ENCODE results near the gene LYPD6B. TPM values are rescaled to one million over a fixed set of nuclear protein-coding genes. Genes with fewer than 3 reads are reported as not detected.

The LYPD6B gene
- total RNA-seq, 1 donor from 2014 or later: 1.2 TPM

DNA sequence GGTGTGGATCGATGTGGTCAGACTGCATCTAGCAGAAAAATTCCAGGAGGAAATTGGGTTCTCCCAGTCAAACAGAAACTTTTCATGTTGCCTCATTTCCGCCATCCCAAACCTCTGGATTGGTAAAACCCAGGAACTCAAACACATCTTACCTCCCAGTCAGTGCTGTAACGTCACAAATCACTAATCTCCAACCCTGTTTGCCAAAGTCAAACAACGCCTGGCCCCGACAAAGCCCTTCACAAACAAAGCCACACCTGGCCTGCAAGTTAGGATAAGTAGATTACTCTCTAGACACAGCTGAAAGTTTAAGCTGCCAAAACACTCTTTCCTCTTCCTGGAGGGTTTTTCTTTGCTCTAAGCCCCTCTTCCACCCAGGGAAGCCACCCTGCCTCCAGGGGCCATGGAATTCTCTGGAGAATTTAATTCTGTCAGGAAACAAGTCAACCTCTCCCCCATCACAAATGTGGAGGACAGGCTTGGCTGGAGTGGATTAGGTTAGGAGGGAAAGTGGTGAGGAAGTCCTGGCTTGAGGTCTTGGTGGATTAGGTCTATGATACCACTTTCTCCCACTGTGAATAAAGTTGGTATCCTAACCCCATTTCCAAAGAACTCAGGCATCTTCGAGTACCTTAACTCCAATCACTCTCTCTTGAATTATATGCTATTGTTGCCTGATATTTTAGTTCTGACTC is 86.7 kb downstream of the LYPD6B start:
- Mint-ChIP-seq H3K27ac (ENCODE audit: unreplicated experiment) (no peak overlapping the region), H3K36me3 (ENCODE audit: low read depth) (no peaks in the 10 kb centered on the region), H3K9me3 (ENCODE audit: low read depth) (no peaks in the 10 kb centered on the region), H3K27me3 (ENCODE audit: low read depth) (no peaks in the 10 kb centered on the region), H3K4me1 (ENCODE audit: low read depth) (no peaks in the 10 kb centered on the region), H3K4me3 (ENCODE audit: unreplicated experiment) (no peak overlapping the region)
- TF ChIP-seq CTCF (IDR thresholded peaks at IDR 0.05): no peak
- DNase-seq (ENCODE audit: low spot score): no peak

- peaks cover 2% of the 10 kb centered on the region for H3K4me1 Mint-ChIP-seq (ENCODE audit: low read depth)
- H3K27ac Mint-ChIP-seq (ENCODE audit: unreplicated experiment): no peak overlapping the region
- no peak overlapping the region for H3K4me3 Mint-ChIP-seq (ENCODE audit: unreplicated experiment)
- H3K9me3 Mint-ChIP-seq (ENCODE audit: low read depth): no peaks in the 10 kb centered on the region
- DNase-seq (ENCODE audit: low spot score): no peak
- no peaks in the 10 kb centered on the region for H3K36me3 Mint-ChIP-seq (ENCODE audit: low read depth)
- H3K27me3 Mint-ChIP-seq (ENCODE audit: low read depth): no peaks in the 10 kb centered on the region
- no peak for TF ChIP-seq CTCF (IDR thresholded peaks at IDR 0.05)
Measured at GRCh38 chr2:149129433-149129832, 90.9 kb downstream of the LYPD6B start.

DNA sequence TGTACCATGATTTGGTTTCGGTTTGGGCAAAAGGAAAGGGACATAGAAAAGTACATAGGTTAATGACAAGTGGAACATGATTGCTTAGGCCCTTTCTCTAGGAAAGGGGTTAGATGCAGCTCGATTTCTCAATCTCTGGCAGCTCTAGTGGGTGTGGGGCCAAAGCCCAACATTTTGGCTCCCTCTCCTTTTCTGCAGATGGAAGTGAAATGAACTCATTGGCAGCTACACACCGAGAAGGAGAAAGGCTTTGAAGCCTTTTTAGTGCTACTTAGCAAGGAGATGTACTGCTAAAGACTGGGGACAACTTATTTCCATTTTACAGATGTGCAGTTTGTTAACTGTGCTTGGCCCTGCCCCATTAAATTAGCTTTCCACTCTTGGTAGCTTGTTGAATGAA is 93.8 kb downstream of the LYPD6B start:
- TF ChIP-seq CTCF (IDR thresholded peaks at IDR 0.05): no peak
- H3K36me3 Mint-ChIP-seq (ENCODE audit: low read depth): no peaks in the 10 kb centered on the region

GRCh38 chr2:149132901-149133300 is 94.4 kb downstream of the LYPD6B start:
- Mint-ChIP-seq H3K9me3 (ENCODE audit: low read depth) (no peaks in the 10 kb centered on the region), H3K27ac (ENCODE audit: unreplicated experiment) (no peak overlapping the region), H3K27me3 (ENCODE audit: low read depth) (no peaks in the 10 kb centered on the region), H3K36me3 (ENCODE audit: low read depth) (no peaks in the 10 kb centered on the region), H3K4me3 (ENCODE audit: unreplicated experiment) (no peak overlapping the region), H3K4me1 (ENCODE audit: low read depth) (peaks cover 3% of the 10 kb centered on the region)
- no peak for DNase-seq (ENCODE audit: low spot score)
- TF ChIP-seq CTCF (IDR thresholded peaks at IDR 0.05): no peak

More for the DNA sequence above, 93.8 kb downstream of the LYPD6B start:
- peaks cover 3% of the 10 kb centered on the region for H3K4me1 Mint-ChIP-seq (ENCODE audit: low read depth)
- no peaks in the 10 kb centered on the region for H3K27me3 Mint-ChIP-seq (ENCODE audit: low read depth)
- H3K9me3 Mint-ChIP-seq (ENCODE audit: low read depth): no peaks in the 10 kb centered on the region
- no peak overlapping the region for H3K27ac Mint-ChIP-seq (ENCODE audit: unreplicated experiment)
- DNase-seq (ENCODE audit: low spot score): no peak
- no peak overlapping the region for H3K4me3 Mint-ChIP-seq (ENCODE audit: unreplicated experiment)

- no peak overlapping the region for H3K4me3 Mint-ChIP-seq (ENCODE audit: unreplicated experiment)
- no peaks in the 10 kb centered on the region for H3K36me3 Mint-ChIP-seq (ENCODE audit: low read depth)
- TF ChIP-seq CTCF (IDR thresholded peaks at IDR 0.05): no peak
- no peak overlapping the region for H3K27ac Mint-ChIP-seq (ENCODE audit: unreplicated experiment)
- peaks cover 3% of the 10 kb centered on the region for H3K4me1 Mint-ChIP-seq (ENCODE audit: low read depth)
- H3K9me3 Mint-ChIP-seq (ENCODE audit: low read depth): no peaks in the 10 kb centered on the region
- no peak for DNase-seq (ENCODE audit: low spot score)
- H3K27me3 Mint-ChIP-seq (ENCODE audit: low read depth): no peaks in the 10 kb centered on the region
Measured at GRCh38 chr2:149134335-149134923, 95.9 kb downstream of the LYPD6B start.
